ENCODE results near the gene COPZ2.

DNA sequence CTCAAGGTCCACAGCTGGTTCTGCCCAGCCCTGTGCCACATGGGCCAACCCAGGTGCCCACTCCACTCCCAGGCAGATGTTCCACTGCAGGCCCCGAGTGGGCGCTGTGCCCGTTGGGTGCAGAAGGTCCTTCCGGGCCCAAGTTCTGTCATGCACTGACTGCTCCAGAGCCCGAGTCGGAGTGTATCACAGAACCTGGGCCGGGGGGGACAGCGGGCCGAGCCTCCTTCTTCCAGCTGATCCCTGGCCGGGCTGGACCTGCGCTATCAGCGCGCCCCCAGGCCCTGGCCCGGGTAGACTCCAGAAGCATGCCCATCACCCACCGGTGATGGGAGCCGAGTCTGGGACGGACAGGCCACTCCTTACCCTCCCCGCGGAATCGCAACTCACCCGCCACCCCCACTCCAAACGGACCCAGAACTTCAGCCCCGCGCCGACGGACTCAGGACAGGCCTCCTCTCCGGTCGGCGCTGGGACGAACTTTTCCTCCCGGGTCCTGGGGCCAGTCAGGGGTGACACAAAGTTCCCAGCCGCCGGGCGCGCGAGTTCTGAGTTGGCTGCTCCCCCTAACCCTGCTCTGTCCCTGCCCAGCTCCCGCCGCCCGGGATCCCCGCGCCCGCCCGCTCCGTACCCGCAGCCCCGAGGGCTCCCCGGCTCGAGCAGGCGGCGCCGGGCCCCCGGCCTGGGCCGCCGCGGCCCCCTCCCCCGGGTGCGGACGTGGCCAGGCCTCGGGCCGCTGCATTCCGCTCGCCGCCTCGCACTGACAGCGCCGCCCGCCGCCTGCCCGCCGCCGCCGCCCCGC, at the start of gene COPZ2:
- TF ChIP-seq POLR2A (IDR thresholded peaks at IDR 0.05; ENCODE audit: low read depth, low read length) (no peak), POLR2AphosphoS5 (IDR thresholded peaks at IDR 0.05; ENCODE audit: low read depth, low read length) (no peak)
